ENCODE measurements around the gene VOPP1. TPM values are rescaled to one million over a fixed set of nuclear protein-coding genes. Genes with fewer than 3 reads are reported as not detected.

The VOPP1 gene
- total and polyA plus RNA-seq, 2 of the 13 experiments (the other 11 are each of a cell fraction or from before 2014, with no cell fraction given), result 21.8 to 55.3 TPM

DNA sequence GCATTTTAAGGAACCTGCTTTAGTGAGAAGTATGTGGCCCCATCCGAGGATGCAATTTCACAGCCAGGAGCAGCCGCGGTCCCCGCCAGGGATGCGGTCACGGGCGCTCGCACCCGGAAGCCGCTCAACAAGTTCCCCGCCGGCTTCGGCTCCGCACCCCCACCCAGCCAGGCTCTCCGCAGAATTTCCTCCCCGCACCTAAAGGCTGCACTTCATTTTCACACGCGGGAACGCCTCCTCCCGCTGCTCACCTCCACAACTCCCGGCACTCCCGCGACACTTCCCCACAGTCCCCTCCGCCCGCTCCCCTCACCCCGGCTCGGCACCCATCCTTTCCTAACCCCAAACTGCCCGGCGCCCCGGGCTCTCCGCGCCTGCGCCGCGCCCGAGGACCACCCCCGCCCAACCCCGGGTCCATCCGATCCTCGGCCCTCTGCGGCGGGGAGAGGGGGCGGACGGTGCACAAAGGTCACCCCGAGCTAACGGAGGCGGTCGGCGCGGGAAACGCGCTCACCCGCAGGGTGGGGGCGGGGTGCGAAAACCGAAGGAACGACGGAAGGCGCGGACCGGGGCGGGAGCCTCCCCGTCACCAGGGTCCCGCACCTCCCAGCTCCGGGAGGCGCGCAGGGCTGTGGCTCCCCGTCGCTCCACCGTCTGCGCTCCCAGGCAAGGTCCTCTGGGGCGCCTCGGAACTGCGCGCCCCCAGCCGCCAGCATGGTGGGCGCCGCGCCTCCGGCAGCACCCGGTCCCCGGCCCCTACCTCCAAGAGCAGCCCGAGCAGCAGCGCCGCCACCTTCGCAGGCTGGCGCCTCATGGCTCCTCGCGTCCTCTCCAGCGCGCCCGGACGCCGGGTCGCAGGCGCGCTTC, 558 bp downstream of the VOPP1 start (continued):
- no peak for TF ChIP-seq ZNF773 (CRISPR knock-in tag; IDR thresholded peaks at IDR 0.05; ENCODE audit: borderline replicate concordance)
- TF ChIP-seq KLF15 (CRISPR knock-in tag; IDR thresholded peaks at IDR 0.05; ENCODE audit: borderline replicate concordance), result no peak
- TF ChIP-seq ZNF317 (CRISPR knock-in tag; IDR thresholded peaks at IDR 0.05), result no peak
- TF ChIP-seq ZNF333 (CRISPR knock-in tag; IDR thresholded peaks at IDR 0.05; ENCODE audit: borderline replicate concordance), result 0 out of 2 replicates have a peak, but pooled peaks have one; percentile 66
- TF ChIP-seq, protein P1, sequence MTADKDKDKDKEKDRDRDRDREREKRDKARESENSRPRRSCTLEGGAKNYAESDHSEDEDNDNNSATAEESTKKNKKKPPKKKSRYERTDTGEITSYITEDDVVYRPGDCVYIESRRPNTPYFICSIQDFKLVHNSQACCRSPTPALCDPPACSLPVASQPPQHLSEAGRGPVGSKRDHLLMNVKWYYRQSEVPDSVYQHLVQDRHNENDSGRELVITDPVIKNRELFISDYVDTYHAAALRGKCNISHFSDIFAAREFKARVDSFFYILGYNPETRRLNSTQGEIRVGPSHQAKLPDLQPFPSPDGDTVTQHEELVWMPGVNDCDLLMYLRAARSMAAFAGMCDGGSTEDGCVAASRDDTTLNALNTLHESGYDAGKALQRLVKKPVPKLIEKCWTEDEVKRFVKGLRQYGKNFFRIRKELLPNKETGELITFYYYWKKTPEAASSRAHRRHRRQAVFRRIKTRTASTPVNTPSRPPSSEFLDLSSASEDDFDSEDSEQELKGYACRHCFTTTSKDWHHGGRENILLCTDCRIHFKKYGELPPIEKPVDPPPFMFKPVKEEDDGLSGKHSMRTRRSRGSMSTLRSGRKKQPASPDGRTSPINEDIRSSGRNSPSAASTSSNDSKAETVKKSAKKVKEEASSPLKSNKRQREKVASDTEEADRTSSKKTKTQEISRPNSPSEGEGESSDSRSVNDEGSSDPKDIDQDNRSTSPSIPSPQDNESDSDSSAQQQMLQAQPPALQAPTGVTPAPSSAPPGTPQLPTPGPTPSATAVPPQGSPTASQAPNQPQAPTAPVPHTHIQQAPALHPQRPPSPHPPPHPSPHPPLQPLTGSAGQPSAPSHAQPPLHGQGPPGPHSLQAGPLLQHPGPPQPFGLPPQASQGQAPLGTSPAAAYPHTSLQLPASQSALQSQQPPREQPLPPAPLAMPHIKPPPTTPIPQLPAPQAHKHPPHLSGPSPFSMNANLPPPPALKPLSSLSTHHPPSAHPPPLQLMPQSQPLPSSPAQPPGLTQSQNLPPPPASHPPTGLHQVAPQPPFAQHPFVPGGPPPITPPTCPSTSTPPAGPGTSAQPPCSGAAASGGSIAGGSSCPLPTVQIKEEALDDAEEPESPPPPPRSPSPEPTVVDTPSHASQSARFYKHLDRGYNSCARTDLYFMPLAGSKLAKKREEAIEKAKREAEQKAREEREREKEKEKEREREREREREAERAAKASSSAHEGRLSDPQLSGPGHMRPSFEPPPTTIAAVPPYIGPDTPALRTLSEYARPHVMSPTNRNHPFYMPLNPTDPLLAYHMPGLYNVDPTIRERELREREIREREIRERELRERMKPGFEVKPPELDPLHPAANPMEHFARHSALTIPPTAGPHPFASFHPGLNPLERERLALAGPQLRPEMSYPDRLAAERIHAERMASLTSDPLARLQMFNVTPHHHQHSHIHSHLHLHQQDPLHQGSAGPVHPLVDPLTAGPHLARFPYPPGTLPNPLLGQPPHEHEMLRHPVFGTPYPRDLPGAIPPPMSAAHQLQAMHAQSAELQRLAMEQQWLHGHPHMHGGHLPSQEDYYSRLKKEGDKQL (CRISPR knock-in tag; IDR thresholded peaks at IDR 0.05; ENCODE audit: low read depth), result 0 out of 2 replicates have a peak, but pooled peaks have one; percentile 12
- TF ChIP-seq, protein P2, sequence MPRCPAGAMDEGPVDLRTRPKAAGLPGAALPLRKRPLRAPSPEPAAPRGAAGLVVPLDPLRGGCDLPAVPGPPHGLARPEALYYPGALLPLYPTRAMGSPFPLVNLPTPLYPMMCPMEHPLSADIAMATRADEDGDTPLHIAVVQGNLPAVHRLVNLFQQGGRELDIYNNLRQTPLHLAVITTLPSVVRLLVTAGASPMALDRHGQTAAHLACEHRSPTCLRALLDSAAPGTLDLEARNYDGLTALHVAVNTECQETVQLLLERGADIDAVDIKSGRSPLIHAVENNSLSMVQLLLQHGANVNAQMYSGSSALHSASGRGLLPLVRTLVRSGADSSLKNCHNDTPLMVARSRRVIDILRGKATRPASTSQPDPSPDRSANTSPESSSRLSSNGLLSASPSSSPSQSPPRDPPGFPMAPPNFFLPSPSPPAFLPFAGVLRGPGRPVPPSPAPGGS (CRISPR knock-in tag; IDR thresholded peaks at IDR 0.05), result no peak
- no peak for TF ChIP-seq HOXD1 (CRISPR knock-in tag; IDR thresholded peaks at IDR 0.05)
- no peak for TF ChIP-seq SIX4 (CRISPR knock-in tag; IDR thresholded peaks at IDR 0.05)
- TF ChIP-seq, protein P3, sequence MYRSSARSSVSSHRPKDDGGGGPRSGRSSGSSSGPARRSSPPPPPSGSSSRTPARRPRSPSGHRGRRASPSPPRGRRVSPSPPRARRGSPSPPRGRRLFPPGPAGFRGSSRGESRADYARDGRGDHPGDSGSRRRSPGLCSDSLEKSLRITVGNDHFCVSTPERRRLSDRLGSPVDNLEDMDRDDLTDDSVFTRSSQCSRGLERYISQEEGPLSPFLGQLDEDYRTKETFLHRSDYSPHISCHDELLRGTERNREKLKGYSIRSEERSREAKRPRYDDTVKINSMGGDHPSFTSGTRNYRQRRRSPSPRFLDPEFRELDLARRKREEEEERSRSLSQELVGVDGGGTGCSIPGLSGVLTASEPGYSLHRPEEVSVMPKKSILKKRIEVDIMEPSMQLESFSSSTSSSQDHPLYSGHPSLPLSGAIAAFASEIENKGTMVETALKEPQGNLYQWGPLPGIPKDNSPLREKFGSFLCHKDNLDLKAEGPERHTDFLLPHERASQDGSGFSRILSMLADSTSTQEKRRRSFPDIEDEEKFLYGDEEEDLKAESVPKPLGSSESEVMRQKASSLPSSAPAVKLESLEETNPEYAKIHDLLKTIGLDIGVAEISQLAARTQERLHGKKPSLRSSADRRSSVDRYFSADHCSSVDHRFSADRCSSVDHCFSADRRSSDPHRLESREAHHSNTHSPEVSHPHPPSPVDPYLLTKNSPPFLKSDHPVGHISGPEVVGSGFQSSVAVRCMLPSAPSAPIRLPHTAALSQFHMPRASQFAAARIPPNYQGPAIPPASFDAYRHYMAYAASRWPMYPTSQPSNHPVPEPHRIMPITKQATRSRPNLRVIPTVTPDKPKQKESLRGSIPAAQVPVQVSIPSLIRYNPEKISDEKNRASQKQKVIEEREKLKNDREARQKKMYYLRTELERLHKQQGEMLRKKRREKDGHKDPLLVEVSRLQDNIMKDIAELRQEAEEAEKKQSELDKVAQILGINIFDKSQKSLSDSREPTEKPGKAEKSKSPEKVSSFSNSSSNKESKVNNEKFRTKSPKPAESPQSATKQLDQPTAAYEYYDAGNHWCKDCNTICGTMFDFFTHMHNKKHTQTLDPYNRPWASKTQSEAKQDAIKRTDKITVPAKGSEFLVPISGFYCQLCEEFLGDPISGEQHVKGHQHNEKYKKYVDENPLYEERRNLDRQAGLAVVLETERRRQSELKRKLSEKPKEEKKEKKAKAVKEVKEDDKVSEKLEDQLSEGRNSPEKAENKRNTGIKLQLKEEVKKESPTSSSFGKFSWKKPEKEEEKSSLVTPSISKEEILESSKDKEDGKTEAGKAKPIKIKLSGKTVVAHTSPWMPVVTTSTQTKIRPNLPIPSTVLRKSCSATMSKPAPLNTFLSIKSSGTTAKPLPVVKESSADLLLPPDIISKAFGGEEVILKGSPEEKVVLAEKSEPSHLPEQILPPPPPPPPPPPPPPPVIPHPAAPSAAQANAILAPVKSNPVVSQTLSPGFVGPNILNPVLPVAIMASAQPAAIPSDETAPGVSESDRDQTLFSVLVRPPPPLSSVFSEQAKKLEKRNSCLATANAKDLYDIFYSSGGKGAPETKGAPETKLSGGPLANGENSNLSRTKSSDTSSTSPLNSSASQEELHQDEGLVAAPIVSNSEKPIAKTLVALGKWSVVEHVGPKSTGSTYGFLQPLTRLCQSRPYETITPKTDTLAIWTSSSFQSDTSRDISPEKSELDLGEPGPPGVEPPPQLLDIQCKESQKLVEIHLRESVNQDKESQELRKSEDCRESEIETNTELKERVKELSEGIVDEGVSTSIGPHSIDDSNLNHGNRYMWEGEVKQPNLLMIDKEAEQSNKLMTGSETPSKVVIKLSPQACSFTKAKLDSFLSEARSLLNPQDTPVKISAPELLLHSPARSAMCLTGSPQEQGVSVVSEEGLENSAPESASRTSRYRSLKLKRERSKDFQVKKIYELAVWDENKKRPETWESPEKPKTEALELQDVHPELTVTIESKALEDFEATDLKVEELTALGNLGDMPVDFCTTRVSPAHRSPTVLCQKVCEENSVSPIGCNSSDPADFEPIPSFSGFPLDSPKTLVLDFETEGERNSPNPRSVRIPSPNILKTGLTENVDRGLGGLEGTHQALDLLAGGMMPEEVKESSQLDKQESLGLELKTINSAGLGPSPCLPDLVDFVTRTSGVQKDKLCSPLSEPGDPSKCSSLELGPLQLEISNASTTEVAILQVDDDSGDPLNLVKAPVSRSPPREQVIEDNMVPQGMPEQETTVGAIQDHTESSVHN (CRISPR knock-in tag; IDR thresholded peaks at IDR 0.05), result peak; percentile 80; the same call in 1 of the 2 replicates
- TF ChIP-seq BRD4 (CRISPR knock-in tag; IDR thresholded peaks at IDR 0.05), result 0 out of 2 replicates have a peak, but pooled peaks have one; percentile 66
- TF ChIP-seq ZNF543 (CRISPR knock-in tag; IDR thresholded peaks at IDR 0.05), result peak; percentile 85
- TF ChIP-seq ZNF350 (CRISPR knock-in tag; IDR thresholded peaks at IDR 0.05; ENCODE audit: borderline replicate concordance, low read depth), result peak; percentile 73; the same call in 1 of the 2 replicates

All from HepG2 (cell line).